Fibroblast of skin of abdomen (primary cell): ENCODE results near the gene IL9. TPM values are rescaled to one million over a fixed set of nuclear protein-coding genes. Genes with fewer than 3 reads are reported as not detected.
A peak's percentile ranks its signal among the peaks of the same experiment; 100 is the strongest.

Source experiments
- DNase-seq: peaks from one replicate; pipeline ENCODE4 v3.0.0-alpha.2; 2013
- polyA plus RNA-seq, 2 experiments: library from polyadenylated mRNA; unstranded; fragments of 120-200 nt; gene quantifications; one replicate each; pipeline ENCODE4 v1.2.1, GENCODE V29; 2013; ENCODE audit not compliant: insufficient read length in 2 of 2

IL9 gene
- polyA plus RNA-seq (2013, experiment 1 of 2; ENCODE audit: insufficient read length): not detected
- polyA plus RNA-seq (2013, experiment 2 of 2; ENCODE audit: insufficient read length): not detected

DNA sequence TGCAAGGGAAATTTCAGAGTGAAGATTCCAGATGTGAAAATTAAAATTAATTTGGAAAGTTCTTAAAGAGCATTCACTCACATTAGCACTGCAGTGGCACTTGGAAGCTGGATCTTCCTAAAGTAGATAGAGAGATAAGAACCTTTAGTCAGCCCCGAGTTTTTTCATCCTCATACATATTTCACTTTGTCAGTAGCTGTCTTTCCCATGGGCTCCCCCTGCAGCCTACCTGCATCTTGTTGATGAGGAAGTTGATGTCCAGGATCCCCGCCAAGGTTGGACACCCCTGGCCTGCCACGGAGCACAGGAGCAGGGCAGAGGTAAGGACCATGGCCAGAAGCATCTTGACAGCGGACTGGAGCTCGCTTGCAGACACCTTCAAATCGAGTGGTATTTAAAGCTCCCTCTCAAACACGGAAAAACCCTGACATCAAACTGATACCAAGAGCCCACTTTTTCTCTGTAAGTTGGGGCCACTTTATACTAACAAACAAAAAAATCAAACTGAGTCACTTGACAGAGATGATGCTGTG is at the start of gene IL9:
IL9 (minus strand) TSS at position 368 of the 533 bp plus-strand sequence; CDS start at position 343, 25 bp downstream.
- DNase-seq: no peak

DNA sequence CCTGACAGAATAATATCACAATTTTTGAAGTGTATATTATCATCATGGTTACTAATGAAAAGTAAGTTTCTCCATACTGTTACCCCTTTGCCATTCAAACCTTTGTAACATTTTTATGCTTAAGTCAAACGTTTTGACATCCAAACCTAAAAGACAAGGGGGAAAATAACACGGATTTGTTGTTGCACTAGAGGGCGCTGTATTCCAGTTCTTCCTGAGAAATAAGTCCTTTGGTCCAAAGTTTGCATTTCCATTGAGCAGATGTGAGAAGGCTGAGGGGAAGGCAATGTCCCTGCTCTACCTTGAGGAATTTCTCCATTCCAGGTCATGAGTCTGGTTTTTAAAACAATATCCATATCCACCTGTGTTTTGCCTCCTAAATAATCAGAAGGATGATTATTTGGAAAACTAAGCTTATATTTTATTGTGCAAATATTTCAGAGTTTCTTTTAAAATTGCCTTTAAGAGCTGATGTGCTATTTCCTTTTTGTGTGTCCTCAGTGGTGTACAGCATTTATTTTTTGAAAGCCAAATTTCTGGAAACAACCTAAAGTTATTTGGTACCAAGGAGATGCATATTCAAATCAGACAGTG is 49.4 kb upstream of the IL9 start:
- peak; percentile 83 for DNase-seq

DNA sequence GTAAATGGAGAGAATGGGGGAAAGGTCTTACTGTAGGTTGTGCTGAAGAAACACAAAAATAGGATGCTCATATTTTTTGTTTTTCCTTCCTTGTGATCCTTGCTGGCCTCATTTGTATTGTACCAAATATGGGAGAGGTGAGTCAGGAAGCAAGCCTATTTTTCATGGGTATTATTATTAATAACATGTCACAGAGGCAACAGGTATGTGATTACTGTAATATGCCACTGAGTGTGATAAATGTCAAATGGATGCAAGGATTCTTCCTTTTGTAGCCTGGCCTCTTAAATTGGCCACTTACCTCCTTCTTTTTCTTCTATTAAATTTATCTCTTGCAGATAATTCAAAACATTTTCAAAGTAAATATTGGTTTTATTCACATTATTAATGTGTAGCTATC is 48.9 kb upstream of the IL9 start:
- DNase-seq: no peak

- DNase-seq: no peak
Measured at GRCh38 chr5:135942202-135942771, 46.6 kb upstream of the IL9 start.

- no peak for DNase-seq
Measured at GRCh38 chr5:135941711-135942110, 46.1 kb upstream of the IL9 start.

DNA sequence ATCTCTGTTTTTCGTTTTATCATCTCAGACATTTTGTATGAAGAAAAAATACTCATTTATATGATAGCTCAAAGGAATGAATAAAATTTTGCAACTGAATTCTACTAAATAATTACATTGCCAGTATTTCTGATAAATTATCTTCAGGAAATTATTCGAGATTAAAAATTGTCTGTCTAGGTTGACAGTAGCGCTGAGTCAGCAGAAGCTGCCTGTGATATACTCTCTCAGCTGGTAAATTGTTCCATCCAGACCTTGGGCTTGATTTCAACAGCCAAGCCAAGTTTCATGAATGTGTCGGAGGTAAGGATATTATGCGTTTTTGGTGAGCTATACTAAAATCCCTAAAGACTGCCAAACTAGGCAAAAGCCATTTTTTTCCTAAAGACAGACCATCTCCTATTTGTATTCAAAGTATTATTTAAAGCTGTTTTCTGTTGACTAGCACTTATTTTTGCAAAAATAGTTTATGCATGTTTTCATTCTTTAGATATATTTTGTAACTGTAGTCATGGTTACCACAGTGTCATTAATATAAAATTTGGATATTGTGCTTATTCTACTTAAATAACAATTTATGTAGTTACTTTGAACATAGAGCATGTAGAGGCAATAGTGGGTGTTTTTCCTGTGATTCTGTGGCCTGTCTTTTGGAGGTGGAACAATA is 41.7 kb upstream of the IL9 start:
- no peak for DNase-seq

- DNase-seq: peak; percentile 35
Measured at GRCh38 chr5:135934939-135935338, 39.3 kb upstream of the IL9 start.

GRCh38 chr5:135930949-135931295 is 35.3 kb upstream of the IL9 start:
- no peak for DNase-seq

GRCh38 chr5:135930029-135930948 is 34.6 kb upstream of the IL9 start:
- no peak for DNase-seq

- peak; percentile 29 for DNase-seq
Measured at GRCh38 chr5:135921388-135921787, 25.7 kb upstream of the IL9 start.

DNA sequence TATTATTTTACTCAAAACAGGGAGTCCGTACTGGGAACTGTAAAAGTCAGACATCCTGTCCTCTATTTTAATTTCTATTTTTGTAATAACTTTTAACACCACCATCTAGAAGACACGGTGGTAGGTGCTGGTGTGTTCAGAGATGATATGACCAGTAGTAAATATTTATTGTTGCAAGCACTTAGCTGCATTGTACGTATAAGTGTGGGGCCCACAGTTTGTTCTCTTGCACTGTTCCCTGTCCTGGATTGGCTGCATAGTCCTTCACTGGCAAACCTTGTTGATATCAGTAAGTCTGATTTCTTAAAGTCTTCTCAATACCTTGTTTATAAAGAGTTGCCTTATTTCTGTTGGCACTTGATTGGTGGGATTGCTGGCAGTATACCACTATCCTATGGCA is 24.6 kb upstream of the IL9 start:
- no peak for DNase-seq

DNA sequence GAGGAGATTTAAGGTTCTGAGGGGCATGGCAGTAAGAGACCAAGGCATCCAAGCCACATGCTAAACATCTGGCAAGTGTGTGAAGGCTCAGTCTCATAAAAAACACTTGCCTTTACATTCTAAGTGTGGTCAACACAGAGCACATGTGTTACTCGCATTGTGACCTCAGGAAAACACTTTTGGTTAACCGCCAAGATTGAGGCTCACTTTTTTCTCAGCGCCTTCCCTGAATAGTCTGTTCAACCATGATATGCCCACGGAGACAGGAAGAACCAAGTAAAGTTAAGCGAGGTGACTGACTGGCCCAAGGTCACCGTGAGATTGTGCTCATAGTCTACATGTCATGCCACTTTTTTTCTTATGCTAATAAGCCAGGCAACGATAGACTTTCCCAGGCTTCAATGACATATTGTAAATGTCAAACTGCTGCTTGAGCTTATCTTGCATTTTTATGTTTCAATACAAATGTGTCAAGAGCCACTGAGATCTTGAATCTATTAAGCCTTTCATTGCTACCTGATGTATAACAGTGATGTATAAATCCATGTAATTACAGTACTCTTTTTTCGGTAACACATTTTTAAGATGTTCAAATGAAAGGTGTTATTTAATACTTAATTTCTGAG is 21.1 kb upstream of the IL9 start:
- no peak for DNase-seq

GRCh38 chr5:135915466-135916001 is 19.9 kb upstream of the IL9 start:
- DNase-seq: no peak

- no peak for DNase-seq
Measured at GRCh38 chr5:135913713-135914626, 18.3 kb upstream of the IL9 start.

- no peak for DNase-seq
Measured at GRCh38 chr5:135905144-135905543, 9.5 kb upstream of the IL9 start.

DNA sequence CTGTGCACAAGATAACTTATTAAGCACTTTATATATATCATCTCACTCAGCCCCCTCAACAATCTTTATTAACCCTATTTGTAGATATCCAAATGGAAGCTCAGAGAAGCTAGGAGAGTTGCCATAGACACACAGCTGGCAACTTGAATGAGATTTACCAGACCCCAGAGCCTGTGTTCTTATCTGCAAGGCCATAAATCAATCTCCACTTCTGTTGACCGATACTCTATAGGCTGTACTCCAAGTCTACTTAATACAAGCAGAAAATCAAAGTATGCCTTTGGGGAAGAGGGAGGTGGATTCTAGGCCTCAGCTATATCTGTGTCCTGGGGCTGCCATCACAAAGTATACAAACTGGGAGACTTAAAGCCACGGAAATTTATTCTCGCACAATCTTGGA is 6.0 kb upstream of the IL9 start:
- DNase-seq: no peak

GRCh38 chr5:135900276-135900675 is 4.6 kb upstream of the IL9 start:
- no peak for DNase-seq

- DNase-seq: no peak
Measured at GRCh38 chr5:135898651-135899050, 3.0 kb upstream of the IL9 start.

DNA sequence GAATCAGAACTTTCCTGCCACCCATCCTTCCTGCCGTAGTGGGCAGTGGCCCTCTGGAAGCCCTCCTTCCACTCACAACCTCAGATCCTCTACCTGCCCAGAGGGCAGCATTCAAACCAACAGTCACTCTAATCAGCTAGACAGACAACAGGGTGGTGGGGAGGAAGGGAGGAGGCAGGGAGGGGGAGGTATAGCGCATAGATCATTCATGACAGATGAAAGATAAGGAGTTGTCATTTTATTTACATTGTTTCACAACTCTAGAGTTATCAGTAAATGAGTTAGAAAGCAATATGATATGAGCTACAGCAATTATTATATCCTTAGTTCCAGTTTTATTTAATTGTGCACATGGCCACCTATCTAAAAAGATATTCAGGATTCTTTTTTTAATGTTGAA is 852 bp downstream of the IL9 start:
- DNase-seq: no peak

DNA sequence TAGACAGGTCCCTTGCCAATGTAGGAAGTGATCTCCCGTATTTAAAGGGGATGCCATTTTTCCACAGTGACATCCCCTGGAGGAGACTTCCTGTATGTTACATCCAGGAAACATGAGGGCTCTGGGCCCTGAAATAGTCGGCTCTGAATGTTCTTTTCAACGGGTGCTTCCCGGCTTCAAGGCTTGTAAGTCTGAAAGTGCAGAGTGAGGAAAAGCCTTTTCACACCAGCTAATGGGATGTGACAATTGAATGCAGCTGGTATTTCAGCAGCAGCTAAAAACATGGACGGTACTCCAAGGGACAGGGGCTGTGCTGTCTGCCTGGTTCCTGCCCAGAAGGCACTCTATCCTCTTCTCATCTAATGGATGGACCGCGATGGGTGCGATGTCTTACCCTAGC is 1.4 kb downstream of the IL9 start:
- DNase-seq: no peak

DNA sequence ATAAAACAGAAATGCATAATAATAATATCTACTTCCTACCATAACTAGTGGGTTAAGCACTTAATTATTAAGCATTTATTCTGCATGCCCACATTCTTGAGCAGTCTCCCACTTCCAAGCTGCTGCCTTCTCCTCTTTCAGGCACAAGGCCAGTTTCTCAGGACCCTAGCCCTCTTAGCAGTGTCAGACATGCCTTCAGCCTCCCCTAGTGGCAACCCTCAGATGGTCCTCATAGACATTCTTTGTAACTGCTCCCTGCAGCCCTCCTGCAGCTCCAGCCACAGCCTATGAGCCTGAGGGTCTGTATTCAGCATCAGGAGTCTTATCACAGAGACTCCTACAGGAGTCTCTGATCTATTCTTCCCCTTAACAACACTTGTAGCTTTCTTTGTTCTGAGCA is 3.9 kb downstream of the IL9 start:
- no peak for DNase-seq
